SK-N-SH treated with all-trans-retinoic acid at 6 μM for 48 hours (cell line): ENCODE data around the gene MYO1F.
"Not testable (repeated sequence)": the region's sequence is repeated elsewhere in the genome, so short reads cannot be mapped to it uniquely, and the experiment has no call there.

Experiments used
- ATAC-seq: fragments of 200-7000 bp; cut with Tn5 transposase; 3 replicates; pipeline ENCODE4 v1.9.1; 2020; ENCODE audit warnings: mild to moderate bottlenecking, moderate library complexity
- ARNTL ChIP-seq: fragments of 450-650 bp; formaldehyde crosslinking; IDR thresholded peaks from 2 replicates; pipeline ENCODE4 v1.5.0; 2020; ENCODE audit warnings: low read depth, mild to moderate bottlenecking, moderate library complexity, borderline replicate concordance
- BACH2 ChIP-seq: fragments of 250-450 bp; sonication (Bioruptor Pico); IDR thresholded peaks from 2 replicates; pipeline ENCODE4 v1.9.0; 2021; ENCODE audit warnings: mild to moderate bottlenecking, borderline replicate concordance
- CSDC2 ChIP-seq: fragments of 250-450 bp; sonication (Bioruptor Pico); IDR thresholded peaks from 2 replicates; pipeline ENCODE4 v1.5.0; 2020; ENCODE audit warnings: mild to moderate bottlenecking, moderate library complexity
- CSRNP3 ChIP-seq: fragments of 250-450 bp; sonication (Bioruptor Pico); IDR thresholded peaks from 2 replicates; pipeline ENCODE4 v1.5.1; 2021; ENCODE audit warnings: mild to moderate bottlenecking, moderate library complexity
- ESRRG ChIP-seq: fragments of 250-450 bp; sonication (Bioruptor Pico); IDR thresholded peaks from 2 replicates; pipeline ENCODE4 v1.6.1; 2021; ENCODE audit warnings: mild to moderate bottlenecking
- OSR1 ChIP-seq: fragments of 250-450 bp; sonication (Bioruptor Pico); IDR thresholded peaks from 2 replicates; pipeline ENCODE4 v1.8.0; 2022; ENCODE audit warnings: moderate library complexity, mild to moderate bottlenecking, inconsistent platforms
- PATZ1 ChIP-seq: fragments of 250-450 bp; sonication (Bioruptor Pico); IDR thresholded peaks from 2 replicates; pipeline ENCODE4 v1.8.0; 2020; ENCODE audit warnings: mild to moderate bottlenecking, moderate library complexity, borderline replicate concordance
- PPARA ChIP-seq: fragments of 250-450 bp; sonication (Bioruptor Pico); IDR thresholded peaks from 2 replicates; pipeline ENCODE4 v1.5.0; 2020; ENCODE audit warnings: mild to moderate bottlenecking, borderline replicate concordance
- TCF4 ChIP-seq: fragments of 250-450 bp; sonication (Bioruptor Pico); IDR thresholded peaks from 2 replicates; pipeline ENCODE4 v1.8.0; 2021; ENCODE audit warnings: mild to moderate bottlenecking, moderate library complexity, borderline replicate concordance
- TOX ChIP-seq: fragments of 250-450 bp; sonication (Bioruptor Pico); IDR thresholded peaks from 2 replicates; pipeline ENCODE4 v1.8.0; 2021; ENCODE audit warnings: mild to moderate bottlenecking, moderate library complexity, borderline replicate concordance
- TSHZ2 ChIP-seq: fragments of 250-450 bp; sonication (Bioruptor Pico); IDR thresholded peaks from 2 replicates; pipeline ENCODE4 v1.5.0; 2020; ENCODE audit warnings: mild to moderate bottlenecking, moderate library complexity
- ZC3H10 ChIP-seq: fragments of 250-450 bp; sonication (Bioruptor Pico); IDR thresholded peaks from 2 replicates; pipeline ENCODE4 v1.5.1; 2021; ENCODE audit warnings: mild to moderate bottlenecking, moderate library complexity
- ZNF70 ChIP-seq: fragments of 450-650 bp; formaldehyde crosslinking; IDR thresholded peaks from 2 replicates; pipeline ENCODE4 v1.5.0; 2020; ENCODE audit warnings: mild to moderate bottlenecking, moderate library complexity

The MYO1F gene

GRCh38 chr19:8515317-8515716 is 61.9 kb downstream of the MYO1F start:
- no peak for ATAC-seq

GRCh38 chr19:8514505-8515009 is 62.7 kb downstream of the MYO1F start:
- not testable (repeated sequence) for ATAC-seq

More at GRCh38 chr19:8515317-8515716, 61.9 kb downstream of the MYO1F start:
- TF ChIP-seq PPARA (CRISPR knock-in tag) (no peak), OSR1 (CRISPR knock-in tag) (no peak), CSRNP3 (CRISPR knock-in tag) (no peak), ESRRG (CRISPR knock-in tag) (no peak), TOX (CRISPR knock-in tag) (no peak), ZC3H10 (CRISPR knock-in tag) (no peak)
- TF ChIP-seq, all 23 proteins: peak for 0

GRCh38 chr19:8513687-8514504 is 63.3 kb downstream of the MYO1F start, which contains the start of gene ZNF414:
TSS of gene ZNF414 (minus strand) at chr19:8514167. CDS start at chr19:8514046, 121 bp downstream.
- TF ChIP-seq ZNF70 (CRISPR knock-in tag): no peak
- TF ChIP-seq PATZ1 (CRISPR knock-in tag): no peak
- no peak for TF ChIP-seq TSHZ2 (CRISPR knock-in tag)
- TF ChIP-seq, all 23 proteins: peak for 0
- ATAC-seq: peak; percentile 95

GRCh38 chr19:8513036-8513686 is 64.1 kb downstream of the MYO1F start:
- ATAC-seq: no peak; the same call in 2 of the 3 replicates
- TF ChIP-seq TSHZ2 (CRISPR knock-in tag): no peak
- TF ChIP-seq CSDC2: no peak
- TF ChIP-seq ZNF70 (CRISPR knock-in tag): no peak
- no peak for TF ChIP-seq PPARA (CRISPR knock-in tag)
- TF ChIP-seq BACH2: no peak
- no peak for TF ChIP-seq TCF4 (CRISPR knock-in tag)
- no peak for TF ChIP-seq ARNTL
- no peak for TF ChIP-seq OSR1 (CRISPR knock-in tag)
